Measurements from ENCODE around the gene BEX4.

Gene BEX4

GRCh38 chrX:103240155-103240554, 25.2 kb downstream of the BEX4 start:
- no peak for DNase-seq

GRCh38 chrX:103248553-103248952, 33.6 kb downstream of the BEX4 start:
- peak; percentile 39 for DNase-seq

GRCh38 chrX:103249805-103250204, 34.9 kb downstream of the BEX4 start:
- DNase-seq = no peak

GRCh38 chrX:103250977-103251376, 36.1 kb downstream of the BEX4 start:
- DNase-seq = no peak

- DNase-seq = no peak
These were observed 38.7 kb downstream of the BEX4 start for GRCh38 chrX:103253608-103254007.

GRCh38 chrX:103254171-103254824, 39.4 kb downstream of the BEX4 start:
- DNase-seq = peak; percentile 39

GRCh38 chrX:103254921-103255493, 40.1 kb downstream of the BEX4 start, which contains the start of gene TCEAL8:
TSS of gene TCEAL8 (minus strand) at chrX:103255155. CDS start at chrX:103253979, 1,176 bp downstream.
- DNase-seq = peak; percentile 65

GRCh38 chrX:103256651-103257050, 41.7 kb downstream of the BEX4 start:
- no peak for DNase-seq

- DNase-seq = no peak
These were observed 43.4 kb downstream of the BEX4 start for GRCh38 chrX:103258275-103258674.
